ENCODE data around the gene PRKN. TPM values are rescaled to one million over a fixed set of nuclear protein-coding genes. Genes with fewer than 3 reads are reported as not detected.

PRKN gene
- total and polyA plus RNA-seq, 2 experiments from 2014 or later = 1.2 to 2.3 TPM

DNA sequence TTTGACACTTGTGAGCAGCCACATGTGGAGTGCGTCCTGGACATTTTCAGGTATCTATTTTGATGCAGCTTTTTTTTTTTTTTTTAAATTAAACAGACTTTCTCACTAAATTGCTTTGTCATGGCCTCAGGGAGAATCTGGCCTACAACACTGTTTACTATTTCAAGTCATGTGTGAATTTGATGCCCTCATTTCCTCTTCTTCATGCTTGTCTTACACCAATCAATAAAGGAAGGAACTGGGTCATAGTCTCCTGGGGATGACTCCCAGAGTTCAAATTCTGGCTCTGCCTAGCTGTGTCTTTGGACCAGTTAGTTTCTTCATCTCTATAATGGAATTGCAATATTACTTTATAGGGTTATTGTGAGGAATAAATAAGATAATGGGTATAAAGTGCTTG lies 554.1 kb downstream of the PRKN start:
- H3K9ac ChIP-seq = no peak overlapping the region
- DNase-seq = no peak
- H4K20me1 ChIP-seq (ENCODE audit: insufficient read depth) = no peaks in the 10 kb centered on the region
- H3K27me3 ChIP-seq (replicated peaks; ENCODE audit: insufficient read depth) = no peaks in the 10 kb centered on the region
- H2AFZ ChIP-seq = no peak overlapping the region
- WGBS, 2 experiments (ENCODE audit: low coverage in 1 of 2, low lambda C conversion rate in 2 of 2, missing lambda C conversion rate in 2 of 2) = 76 to 100% methylated on average over 1 of the region's 1 CpG
- H3K79me2 ChIP-seq (ENCODE audit: insufficient read depth) = no peaks in the 10 kb centered on the region
- no peaks in the 10 kb centered on the region for H3K9me3 ChIP-seq (ENCODE audit: low read depth)
- no peaks in the 10 kb centered on the region for H3K36me3 ChIP-seq (ENCODE audit: low read depth)
- no peaks in the 10 kb centered on the region for H3K4me1 ChIP-seq (ENCODE audit: insufficient read depth)
- no peak overlapping the region for H3K4me2 ChIP-seq (ENCODE audit: unreplicated experiment)
- TF ChIP-seq EZH2 (IDR thresholded peaks at IDR 0.05; ENCODE audit: insufficient read depth, poor library complexity, severe bottlenecking) = no peak
- TF ChIP-seq EZH2phosphoT487 (IDR thresholded peaks at IDR 0.05; ENCODE audit: insufficient read depth, low read depth) = no peak
- no peaks in the 10 kb centered on the region for H3F3A ChIP-seq (ENCODE audit: insufficient read depth)
- H3K4me3 ChIP-seq = no peak overlapping the region
- in situ Hi-C loops (cut with MboI) = no loop called here
- no peak overlapping the region for H3K27ac ChIP-seq
- H3K9me2 ChIP-seq (ENCODE audit: insufficient read depth) = no peaks in the 10 kb centered on the region

GRCh38 chr6:162165479-162165878 lies 562.1 kb downstream of the PRKN start:
- DNase-seq = no peak
- Histone ChIP-seq H3K9me2 (ENCODE audit: insufficient read depth) (no peaks in the 10 kb centered on the region), H3K4me2 (ENCODE audit: unreplicated experiment) (no peak overlapping the region), H4K20me1 (ENCODE audit: insufficient read depth) (no peaks in the 10 kb centered on the region), H3K27me3 (replicated peaks; ENCODE audit: insufficient read depth) (no peaks in the 10 kb centered on the region), H2AFZ (no peak overlapping the region), H3K9me3 (ENCODE audit: low read depth) (no peaks in the 10 kb centered on the region), H3K27ac (no peak overlapping the region), H3K4me3 (no peak overlapping the region), H3F3A (ENCODE audit: insufficient read depth) (no peaks in the 10 kb centered on the region), H3K9ac (no peak overlapping the region), H3K4me1 (ENCODE audit: insufficient read depth) (no peaks in the 10 kb centered on the region), H3K79me2 (ENCODE audit: insufficient read depth) (no peaks in the 10 kb centered on the region), H3K36me3 (ENCODE audit: low read depth) (no peaks in the 10 kb centered on the region)
- WGBS, 2 experiments (ENCODE audit: low coverage in 1 of 2, low lambda C conversion rate in 2 of 2, missing lambda C conversion rate in 2 of 2) = 89 to 91% methylated on average over 9 of the region's 9 CpGs
- TF ChIP-seq EZH2 (IDR thresholded peaks at IDR 0.05; ENCODE audit: insufficient read depth, poor library complexity, severe bottlenecking) (no peak), EZH2phosphoT487 (IDR thresholded peaks at IDR 0.05; ENCODE audit: insufficient read depth, low read depth) (no peak)
- in situ Hi-C loops (cut with MboI) = no loop called here

GRCh38 chr6:162157167-162157870 lies 570.2 kb downstream of the PRKN start:
- no peak for TF ChIP-seq EZH2 (IDR thresholded peaks at IDR 0.05; ENCODE audit: insufficient read depth, poor library complexity, severe bottlenecking)
- no peak for TF ChIP-seq EZH2phosphoT487 (IDR thresholded peaks at IDR 0.05; ENCODE audit: insufficient read depth, low read depth)
- H3K79me2 ChIP-seq (ENCODE audit: insufficient read depth) = no peaks in the 10 kb centered on the region
- no peak overlapping the region for H2AFZ ChIP-seq
- no peaks in the 10 kb centered on the region for H3K9me2 ChIP-seq (ENCODE audit: insufficient read depth)
- H3K4me2 ChIP-seq (ENCODE audit: unreplicated experiment) = no peak overlapping the region
- no peaks in the 10 kb centered on the region for H3F3A ChIP-seq (ENCODE audit: insufficient read depth)
- no peak overlapping the region for H3K4me3 ChIP-seq
- no peaks in the 10 kb centered on the region for H3K36me3 ChIP-seq (ENCODE audit: low read depth)
- WGBS, 2 experiments (ENCODE audit: low coverage in 1 of 2, low lambda C conversion rate in 2 of 2, missing lambda C conversion rate in 2 of 2) = 5 to 8% methylated on average over 3 of the region's 3 CpGs
- no peaks in the 10 kb centered on the region for H4K20me1 ChIP-seq (ENCODE audit: insufficient read depth)
- DNase-seq = no peak
- no peaks in the 10 kb centered on the region for H3K4me1 ChIP-seq (ENCODE audit: insufficient read depth)
- in situ Hi-C loops (cut with MboI) = no loop called here
- no peaks in the 10 kb centered on the region for H3K27me3 ChIP-seq (replicated peaks; ENCODE audit: insufficient read depth)
- no peak overlapping the region for H3K9ac ChIP-seq
- no peak overlapping the region for H3K27ac ChIP-seq
- no peaks in the 10 kb centered on the region for H3K9me3 ChIP-seq (ENCODE audit: low read depth)

GRCh38 chr6:162156146-162156545 lies 571.4 kb downstream of the PRKN start:
- no peak overlapping the region for H3K9ac ChIP-seq
- H3K36me3 ChIP-seq (ENCODE audit: low read depth) = no peaks in the 10 kb centered on the region
- no peaks in the 10 kb centered on the region for H3F3A ChIP-seq (ENCODE audit: insufficient read depth)
- no peaks in the 10 kb centered on the region for H3K27me3 ChIP-seq (replicated peaks; ENCODE audit: insufficient read depth)
- no peak overlapping the region for H3K4me2 ChIP-seq (ENCODE audit: unreplicated experiment)
- no peak overlapping the region for H2AFZ ChIP-seq
- H3K9me2 ChIP-seq (ENCODE audit: insufficient read depth) = no peaks in the 10 kb centered on the region
- DNase-seq = no peak
- in situ Hi-C loops (cut with MboI) = no loop called here
- H3K4me3 ChIP-seq = no peak overlapping the region
- no peaks in the 10 kb centered on the region for H3K79me2 ChIP-seq (ENCODE audit: insufficient read depth)
- no peak for TF ChIP-seq EZH2phosphoT487 (IDR thresholded peaks at IDR 0.05; ENCODE audit: insufficient read depth, low read depth)
- WGBS, 2 experiments (ENCODE audit: low coverage in 1 of 2, low lambda C conversion rate in 2 of 2, missing lambda C conversion rate in 2 of 2) = 85 to 86% methylated on average over 2 of the region's 2 CpGs
- no peaks in the 10 kb centered on the region for H4K20me1 ChIP-seq (ENCODE audit: insufficient read depth)
- H3K4me1 ChIP-seq (ENCODE audit: insufficient read depth) = no peaks in the 10 kb centered on the region
- H3K9me3 ChIP-seq (ENCODE audit: low read depth) = no peaks in the 10 kb centered on the region
- no peak overlapping the region for H3K27ac ChIP-seq

DNA sequence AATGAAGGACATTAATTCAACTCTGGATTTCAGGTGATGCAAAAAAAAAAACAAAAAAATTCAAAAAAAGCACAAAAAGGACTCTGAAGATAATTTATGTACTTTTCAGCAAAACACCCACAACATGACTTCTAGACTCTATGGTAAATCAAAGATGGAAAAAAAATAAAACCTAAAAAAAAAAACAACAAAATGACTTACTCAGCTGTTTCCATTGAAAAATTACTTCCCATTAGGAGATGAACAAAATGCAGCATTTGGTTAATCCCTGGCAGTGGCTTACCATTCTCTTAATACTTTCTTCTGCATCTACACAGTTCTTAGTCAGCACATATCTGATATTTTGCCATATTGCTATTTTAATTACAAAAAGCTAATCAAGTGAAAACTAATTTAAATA lies 572.6 kb downstream of the PRKN start:
- H3K4me3 ChIP-seq = no peak overlapping the region
- H3K79me2 ChIP-seq (ENCODE audit: insufficient read depth) = no peaks in the 10 kb centered on the region
- H3K36me3 ChIP-seq (ENCODE audit: low read depth) = no peaks in the 10 kb centered on the region
- no peaks in the 10 kb centered on the region for H3K27me3 ChIP-seq (replicated peaks; ENCODE audit: insufficient read depth)
- H2AFZ ChIP-seq = no peak overlapping the region
- no peaks in the 10 kb centered on the region for H3F3A ChIP-seq (ENCODE audit: insufficient read depth)
- H3K4me2 ChIP-seq (ENCODE audit: unreplicated experiment) = no peak overlapping the region
- no peak overlapping the region for H3K27ac ChIP-seq
- no peak for TF ChIP-seq EZH2phosphoT487 (IDR thresholded peaks at IDR 0.05; ENCODE audit: insufficient read depth, low read depth)
- no peak for TF ChIP-seq EZH2 (IDR thresholded peaks at IDR 0.05; ENCODE audit: insufficient read depth, poor library complexity, severe bottlenecking)
- no peaks in the 10 kb centered on the region for H3K9me2 ChIP-seq (ENCODE audit: insufficient read depth)
- no peak for DNase-seq
- in situ Hi-C loops (cut with MboI) = no loop called here
- no peaks in the 10 kb centered on the region for H3K9me3 ChIP-seq (ENCODE audit: low read depth)
- no peak overlapping the region for H3K9ac ChIP-seq
- H3K4me1 ChIP-seq (ENCODE audit: insufficient read depth) = no peaks in the 10 kb centered on the region
- no peaks in the 10 kb centered on the region for H4K20me1 ChIP-seq (ENCODE audit: insufficient read depth)
